Ishikawa (cell line): Measurements from ENCODE around the gene NAA50.

Experiments used
- CEBPB ChIP-seq: IDR thresholded peaks from 2 replicates; pipeline ENCODE4 v1.6.1; 2012
- CREB1 ChIP-seq: IDR thresholded peaks from 2 replicates; pipeline ENCODE4 v1.6.1; 2012; ENCODE audit warnings: low read depth
- EGR1 ChIP-seq: IDR thresholded peaks from 2 replicates; pipeline ENCODE4 v1.6.1; 2012
- EP300 ChIP-seq: IDR thresholded peaks from 2 replicates; pipeline ENCODE4 v1.6.1; 2012; ENCODE audit warnings: borderline replicate concordance
- FOXM1 ChIP-seq: IDR thresholded peaks from 2 replicates; pipeline ENCODE4 v1.6.1; 2012; ENCODE audit warnings: low read depth, borderline replicate concordance
- MAX ChIP-seq: IDR thresholded peaks from 2 replicates; pipeline ENCODE4 v1.6.1; 2012
- NFIC ChIP-seq: IDR thresholded peaks from 2 replicates; pipeline ENCODE4 v1.6.1; 2012
- RAD21 ChIP-seq: IDR thresholded peaks from 2 replicates; pipeline ENCODE4 v1.6.1; 2012; ENCODE audit warnings: low read depth
- REST ChIP-seq: IDR thresholded peaks from 2 replicates; pipeline ENCODE4 v1.6.1; 2012; ENCODE audit warnings: low read depth, mild to moderate bottlenecking
- TAF1 ChIP-seq: IDR thresholded peaks from 2 replicates; pipeline ENCODE4 v1.6.1; 2012; ENCODE audit warnings: low read depth, mild to moderate bottlenecking
- TCF12 ChIP-seq: IDR thresholded peaks from 2 replicates; pipeline ENCODE4 v1.6.1; 2012; ENCODE audit warnings: low read depth
- TEAD4 ChIP-seq: IDR thresholded peaks from 2 replicates; pipeline ENCODE4 v1.6.1; 2012
- USF1 ChIP-seq: IDR thresholded peaks from 2 replicates; pipeline ENCODE4 v1.6.1; 2012
- YY1 ChIP-seq: IDR thresholded peaks from 2 replicates; pipeline ENCODE4 v1.6.1; 2012; ENCODE audit warnings: low read depth
- ZBTB7A ChIP-seq: IDR thresholded peaks from 2 replicates; pipeline ENCODE4 v1.6.1; 2012; ENCODE audit warnings: low read depth

NAA50 gene

GRCh38 chr3:113678773-113679172 is 67.3 kb downstream of the NAA50 start:
- no peak for TF ChIP-seq USF1
- no peak for TF ChIP-seq FOXM1
- TF ChIP-seq TCF12: no peak
- TF ChIP-seq TAF1: no peak
- no peak for TF ChIP-seq EP300
- no peak for TF ChIP-seq MAX
- TF ChIP-seq REST: no peak
- no peak for TF ChIP-seq ZBTB7A
- no peak for TF ChIP-seq TEAD4
- TF ChIP-seq NFIC: no peak
- TF ChIP-seq EGR1: no peak
- TF ChIP-seq YY1: no peak
- TF ChIP-seq CEBPB: no peak
- TF ChIP-seq CREB1: no peak
- TF ChIP-seq RAD21: no peak

GRCh38 chr3:113677737-113678136 is 68.3 kb downstream of the NAA50 start:
- no peak for TF ChIP-seq TAF1
- no peak for TF ChIP-seq REST
- TF ChIP-seq NFIC: no peak
- no peak for TF ChIP-seq MAX
- TF ChIP-seq ZBTB7A: no peak
- no peak for TF ChIP-seq USF1
- no peak for TF ChIP-seq CREB1
- TF ChIP-seq TEAD4: no peak
- TF ChIP-seq EP300: no peak
- TF ChIP-seq EGR1: no peak

GRCh38 chr3:113676261-113676660 is 69.8 kb downstream of the NAA50 start:
- TF ChIP-seq CEBPB: no peak
- TF ChIP-seq ZBTB7A: no peak
- no peak for TF ChIP-seq YY1
- TF ChIP-seq TAF1: no peak
- no peak for TF ChIP-seq REST
- TF ChIP-seq USF1: no peak
- TF ChIP-seq FOXM1: no peak
- TF ChIP-seq TCF12: no peak
- TF ChIP-seq MAX: no peak
- no peak for TF ChIP-seq RAD21
- no peak for TF ChIP-seq EP300
- TF ChIP-seq TEAD4: no peak
- no peak for TF ChIP-seq CREB1
- no peak for TF ChIP-seq EGR1
- TF ChIP-seq NFIC: no peak

- TF ChIP-seq NFIC (no peak), YY1 (no peak), ZBTB7A (no peak), USF1 (no peak), CEBPB (no peak), MAX (no peak)
These were observed 72.5 kb downstream of the NAA50 start for GRCh38 chr3:113673593-113673992.
